H9 (cell line): Measurements from ENCODE around the gene MMRN2. TPM values are rescaled to one million over a fixed set of nuclear protein-coding genes. Genes with fewer than 3 reads are reported as not detected.

Experiments used
- DNase-seq: peaks from one replicate; pipeline ENCODE4 v3.0.0-alpha.2; 2017
- H2AFZ ChIP-seq: one replicate; pipeline ENCODE4 v1.6.1; 2013; ENCODE audit warnings: mild to moderate bottlenecking, low read length, control low read depth, moderate library complexity
- H2AK5ac ChIP-seq: 2 replicates; pipeline ENCODE4 v1.6.1; 2013; ENCODE audit warnings: low read length, control low read depth, mixed read lengths; ENCODE audit not compliant: insufficient read length
- H2BK120ac ChIP-seq: one replicate; pipeline ENCODE4 v1.6.1; 2013; ENCODE audit warnings: low read depth, mild to moderate bottlenecking, low read length, control low read depth, inconsistent platforms; ENCODE audit not compliant: poor library complexity, severe bottlenecking
- H2BK12ac ChIP-seq: 2 replicates; pipeline ENCODE4 v1.6.1; 2013; ENCODE audit warnings: low read length, control low read depth, mixed read lengths, low read depth; ENCODE audit not compliant: insufficient read length
- H2BK15ac ChIP-seq: 2 replicates; pipeline ENCODE4 v1.6.1; 2013; ENCODE audit warnings: low read depth, low read length, control low read depth
- H2BK20ac ChIP-seq: one replicate; pipeline ENCODE4 v1.6.1; 2013; ENCODE audit warnings: low read depth, mild to moderate bottlenecking, low read length, control low read depth, inconsistent platforms; ENCODE audit not compliant: poor library complexity, severe bottlenecking
- H2BK5ac ChIP-seq: 2 replicates; pipeline ENCODE4 v1.6.1; 2013; ENCODE audit warnings: low read length, control low read depth, mixed read lengths; ENCODE audit not compliant: insufficient read length
- H3K14ac ChIP-seq: 2 replicates; pipeline ENCODE4 v1.6.1; 2013; ENCODE audit warnings: low read length, control low read depth; ENCODE audit not compliant: insufficient read depth
- H3K18ac ChIP-seq: 2 replicates; pipeline ENCODE4 v1.6.1; 2013; ENCODE audit warnings: low read depth, mild to moderate bottlenecking, mixed read lengths, low read length, control low read depth; ENCODE audit not compliant: insufficient read length
- H3K23ac ChIP-seq: 2 replicates; pipeline ENCODE4 v1.6.1; 2013; ENCODE audit warnings: low read length, control low read depth, mixed read lengths, low read depth; ENCODE audit not compliant: insufficient read length
- H3K23me2 ChIP-seq: 2 replicates; pipeline ENCODE4 v1.6.1; 2013; ENCODE audit warnings: low read depth, mild to moderate bottlenecking, mixed read lengths, low read length, control low read depth; ENCODE audit not compliant: insufficient read length, poor library complexity, severe bottlenecking
- H3K27ac ChIP-seq: 2 replicates; pipeline ENCODE4 v1.5.1; 2013; ENCODE audit warnings: low read length, control low read depth, mixed read lengths, low read depth; ENCODE audit not compliant: insufficient read length
- H3K27me3 ChIP-seq: 2 replicates; pipeline ENCODE4 v1.6.1; 2013; ENCODE audit warnings: low read length, control low read depth, inconsistent platforms; ENCODE audit not compliant: insufficient read depth
- H3K4ac ChIP-seq: 2 replicates; pipeline ENCODE4 v1.6.1; 2013; ENCODE audit warnings: low read depth, mild to moderate bottlenecking, control low read depth, inconsistent platforms, low read length, moderate library complexity
- H3K4me1 ChIP-seq: 2 replicates; pipeline ENCODE4 v1.6.1; 2013; ENCODE audit warnings: low read length, control low read depth, inconsistent platforms; ENCODE audit not compliant: insufficient read depth
- H3K4me2 ChIP-seq: 2 replicates; pipeline ENCODE4 v1.6.1; 2013; ENCODE audit warnings: low read length, control low read depth, mixed read lengths; ENCODE audit not compliant: insufficient read length, insufficient read depth
- H3K56ac ChIP-seq: 2 replicates; pipeline ENCODE4 v1.6.1; 2013; ENCODE audit warnings: low read depth, mild to moderate bottlenecking, mixed read lengths, low read length, control low read depth; ENCODE audit not compliant: insufficient read length
- H3K79me1 ChIP-seq: 2 replicates; pipeline ENCODE4 v1.6.1; 2013; ENCODE audit warnings: low read depth, mild to moderate bottlenecking, moderate library complexity, low read length, control low read depth, inconsistent platforms; ENCODE audit not compliant: insufficient read depth, poor library complexity, severe bottlenecking
- H3K79me2 ChIP-seq: 2 replicates; pipeline ENCODE4 v1.6.1; 2013; ENCODE audit warnings: low read length, control low read depth, inconsistent platforms; ENCODE audit not compliant: insufficient read depth
- H3K9ac ChIP-seq: 2 replicates; pipeline ENCODE4 v1.6.1; 2013; ENCODE audit warnings: low read length, control low read depth, mixed read lengths; ENCODE audit not compliant: insufficient read length; ENCODE audit errors: extremely low read depth
- H3K9me3 ChIP-seq: one replicate; pipeline ENCODE4 v1.6.1; 2013; ENCODE audit warnings: low read depth, low read length, inconsistent platforms; ENCODE audit not compliant: control insufficient read depth
- H3T11ph ChIP-seq: one replicate; pipeline ENCODE4 v1.6.1; 2013; ENCODE audit warnings: mild to moderate bottlenecking, low read length, control low read depth, inconsistent platforms
- H4K20me1 ChIP-seq: one replicate; pipeline ENCODE4 v1.6.1; 2013; ENCODE audit not compliant: control insufficient read depth, insufficient read length, insufficient read depth
- H4K5ac ChIP-seq: 2 replicates; pipeline ENCODE4 v1.6.1; 2013; ENCODE audit warnings: low read depth, mild to moderate bottlenecking, mixed read lengths, low read length, control low read depth; ENCODE audit not compliant: insufficient read length
- H4K8ac ChIP-seq: replicated peaks from 2 replicates; pipeline ENCODE4 v1.6.1; 2013; ENCODE audit warnings: low read length, control low read depth, mixed read lengths, low read depth; ENCODE audit not compliant: insufficient read length
- H4K91ac ChIP-seq: 2 replicates; pipeline ENCODE4 v1.6.1; 2013; ENCODE audit warnings: low read depth, mild to moderate bottlenecking, moderate library complexity, mixed read lengths, low read length, control low read depth; ENCODE audit not compliant: insufficient read length
- H3K27ac Mint-ChIP-seq, 3 experiments: 2 replicates in 2 of 3; 3 replicates in 1 of 3; pipeline ENCODE4 v1.8.0; 2020 to 2021; ENCODE audit warnings: mixed read lengths in 3 of 3, mild to moderate bottlenecking in 1 of 3, moderate library complexity in 1 of 3
- H3K27me3 Mint-ChIP-seq: 2 replicates; pipeline ENCODE4 v1.8.0; 2021; ENCODE audit warnings: low read depth, mild to moderate bottlenecking, moderate library complexity, mixed read lengths
- H3K36me3 Mint-ChIP-seq, 3 experiments: 2 replicates in 2 of 3; 3 replicates in 1 of 3; pipeline ENCODE4 v1.8.0; 2020 to 2021; ENCODE audit warnings: low read depth in 3 of 3, mixed read lengths in 3 of 3; ENCODE audit not compliant: insufficient read depth in 1 of 3
- H3K4me1 Mint-ChIP-seq, 2 experiments: 2 replicates each; pipeline ENCODE4 v1.8.0; 2020; ENCODE audit warnings: mixed read lengths in 2 of 2
- H3K4me3 Mint-ChIP-seq, 2 experiments: 2 replicates in 1 of 2; 3 replicates in 1 of 2; pipeline ENCODE4 v1.8.0; 2020 to 2021; ENCODE audit warnings: mild to moderate bottlenecking in 2 of 2, mixed read lengths in 2 of 2, moderate library complexity in 1 of 2
- H3K9me3 Mint-ChIP-seq, 2 experiments: 2 replicates in 1 of 2; 3 replicates in 1 of 2; pipeline ENCODE4 v1.8.0; 2020; ENCODE audit warnings: mild to moderate bottlenecking in 2 of 2, mixed read lengths in 2 of 2, moderate library complexity in 1 of 2
- WGBS: extraction: QIAGEN DNeasy Blood & Tissue Kit; methylation state at CpG from one replicate; pipeline ENCODE4 v1.1.7; 2013; ENCODE audit warnings: missing lambda C conversion rate, low lambda C conversion rate, mixed read lengths; ENCODE audit not compliant: insufficient read length; ENCODE audit errors: extremely low coverage; 5-methylcytosine and 5-hydroxymethylcytosine counted together
- total RNA-seq: library from RNA; stranded (reverse); gene quantifications from 2 replicates; pipeline ENCODE4 v1.2.1, GENCODE V29; 2021
- TF ChIP-seq, protein P1 (sequence below): fragments of 200-600 bp; sonication (generic); conservative IDR thresholded peaks from 3 replicates; pipeline ENCODE4 v1.8.0; 2021; ENCODE audit warnings: antibody characterized with exemption, mild to moderate bottlenecking

The MMRN2 gene
- total RNA-seq, 1 experiment from 2014 or later, result 1.0 TPM

DNA sequence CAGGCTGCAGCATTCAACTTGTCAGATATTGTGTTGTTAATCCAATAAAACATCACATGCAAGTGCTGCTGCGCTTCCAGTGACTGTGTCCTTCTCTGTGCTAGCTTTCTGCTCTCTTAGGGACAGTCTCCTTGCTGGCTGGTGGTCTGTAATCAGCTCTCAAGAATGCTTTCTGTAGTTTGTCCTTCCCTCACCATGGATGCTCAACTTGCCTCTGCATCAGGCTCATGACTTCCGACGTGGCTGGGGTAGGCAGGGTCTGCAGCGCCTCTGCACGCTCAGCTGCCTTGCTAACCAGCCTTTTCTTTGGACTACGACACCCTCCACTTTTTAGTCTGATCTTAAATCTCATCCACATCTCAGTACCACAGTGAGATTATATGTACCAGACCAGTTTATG is 58.3 kb downstream of the MMRN2 start:
- Histone ChIP-seq H4K20me1 (no peaks in the 10 kb centered on the region), H3K56ac (no peak overlapping the region), H3T11ph (no peak overlapping the region), H2AK5ac (no peak overlapping the region), H3K4me1 (peaks cover 6% of the 10 kb centered on the region; the same call in 1 of the 2 replicates), H3K4ac (no peak overlapping the region), H3K79me2 (no peaks in the 10 kb centered on the region), H2BK15ac (no peak overlapping the region), H3K9me3 (no peaks in the 10 kb centered on the region), H3K4me2 (no peak overlapping the region), H3K9ac (no peak overlapping the region), H4K5ac (no peak overlapping the region), H2BK20ac (no peak overlapping the region), H3K79me1 (no peaks in the 10 kb centered on the region), H3K23ac (no peak overlapping the region), H2BK120ac (no peak overlapping the region), H3K18ac (no peak overlapping the region), H3K23me2 (no peaks in the 10 kb centered on the region), H4K91ac (no peak overlapping the region), H2BK12ac (no peak overlapping the region), H4K8ac (no peak overlapping the region), H3K14ac (no peak overlapping the region; the same call in 1 of the 2 replicates), H2AFZ (no peak overlapping the region), H3K27ac (peak overlapping the region; percentile 6), H2BK5ac (no peak overlapping the region), H3K27me3 (no peaks in the 10 kb centered on the region)
- H3K27me3 Mint-ChIP-seq, result no peaks in the 10 kb centered on the region
- H3K4me1 Mint-ChIP-seq, result peaks cover 17 to 18% of the 10 kb centered on the region in 2 experiments
- TF ChIP-seq, protein P1, sequence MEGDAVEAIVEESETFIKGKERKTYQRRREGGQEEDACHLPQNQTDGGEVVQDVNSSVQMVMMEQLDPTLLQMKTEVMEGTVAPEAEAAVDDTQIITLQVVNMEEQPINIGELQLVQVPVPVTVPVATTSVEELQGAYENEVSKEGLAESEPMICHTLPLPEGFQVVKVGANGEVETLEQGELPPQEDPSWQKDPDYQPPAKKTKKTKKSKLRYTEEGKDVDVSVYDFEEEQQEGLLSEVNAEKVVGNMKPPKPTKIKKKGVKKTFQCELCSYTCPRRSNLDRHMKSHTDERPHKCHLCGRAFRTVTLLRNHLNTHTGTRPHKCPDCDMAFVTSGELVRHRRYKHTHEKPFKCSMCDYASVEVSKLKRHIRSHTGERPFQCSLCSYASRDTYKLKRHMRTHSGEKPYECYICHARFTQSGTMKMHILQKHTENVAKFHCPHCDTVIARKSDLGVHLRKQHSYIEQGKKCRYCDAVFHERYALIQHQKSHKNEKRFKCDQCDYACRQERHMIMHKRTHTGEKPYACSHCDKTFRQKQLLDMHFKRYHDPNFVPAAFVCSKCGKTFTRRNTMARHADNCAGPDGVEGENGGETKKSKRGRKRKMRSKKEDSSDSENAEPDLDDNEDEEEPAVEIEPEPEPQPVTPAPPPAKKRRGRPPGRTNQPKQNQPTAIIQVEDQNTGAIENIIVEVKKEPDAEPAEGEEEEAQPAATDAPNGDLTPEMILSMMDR, result no peak
- no peak overlapping the region for H3K4me3 Mint-ChIP-seq
- peaks cover 24 to 60% (median 59%) of the 10 kb centered on the region in 3 experiments; a peak in 6 of 7 replicates for H3K36me3 Mint-ChIP-seq
- peak overlapping the region; percentile 85 to 96 (median 86); a peak in 6 of 7 replicates for H3K27ac Mint-ChIP-seq
- no CpG with 5 or more reads among the region's 6 CpGs for WGBS
- peak; percentile 58 for DNase-seq
- H3K9me3 Mint-ChIP-seq, result no peaks in the 10 kb centered on the region
